ENCODE results near the gene RBM11.
"Not testable (repeated sequence)": the region's sequence is repeated elsewhere in the genome, so short reads cannot be mapped to it uniquely, and the experiment has no call there.

RBM11 gene

GRCh38 chr21:14215971-14216641, at the start of gene RBM11:
RBM11 (plus strand) TSS chr21:14216157; CDS start chr21:14216187, 30 bp downstream.
- no peak for FAIRE-seq

- FAIRE-seq, result not testable (repeated sequence)
Observed at GRCh38 chr21:14166463-14167223, 49.3 kb upstream of the RBM11 start.

GRCh38 chr21:14206222-14206621, 9.7 kb upstream of the RBM11 start:
- no peak for FAIRE-seq

GRCh38 chr21:14210738-14211137, 5.2 kb upstream of the RBM11 start, which contains the start of gene LIPI:
LIPI (minus strand) TSS chr21:14210955; CDS start chr21:14210845, 110 bp downstream.
- FAIRE-seq, result no peak

- FAIRE-seq, result no peak
Observed at GRCh38 chr21:14213164-14213563, 2.8 kb upstream of the RBM11 start.

GRCh38 chr21:14223365-14223764, 7.4 kb downstream of the RBM11 start:
- no peak for FAIRE-seq

- no peak for FAIRE-seq
Observed at GRCh38 chr21:14229399-14229798, 13.4 kb downstream of the RBM11 start.

GRCh38 chr21:14235101-14235500, 19.1 kb downstream of the RBM11 start:
- no peak for FAIRE-seq

- FAIRE-seq, result no peak
Observed at GRCh38 chr21:14236180-14236579, 20.2 kb downstream of the RBM11 start.

- no peak for FAIRE-seq
Observed at GRCh38 chr21:14239281-14239680, 23.3 kb downstream of the RBM11 start.

- FAIRE-seq, result no peak
Observed at GRCh38 chr21:14241297-14241696, 25.3 kb downstream of the RBM11 start.

- no peak for FAIRE-seq
Observed at GRCh38 chr21:14243461-14243860, 27.5 kb downstream of the RBM11 start.

- FAIRE-seq, result no peak
Observed at GRCh38 chr21:14243874-14244273, 27.9 kb downstream of the RBM11 start.

- FAIRE-seq, result no peak
Observed at GRCh38 chr21:14244911-14245310, 29.0 kb downstream of the RBM11 start.

GRCh38 chr21:14245711-14246110, 29.8 kb downstream of the RBM11 start:
- no peak for FAIRE-seq

- no peak for FAIRE-seq
Observed at GRCh38 chr21:14251336-14251735, 35.4 kb downstream of the RBM11 start.

GRCh38 chr21:14259747-14260146, 43.8 kb downstream of the RBM11 start:
- FAIRE-seq, result peak; percentile 85

GRCh38 chr21:14260174-14260764, 44.3 kb downstream of the RBM11 start:
- FAIRE-seq, result no peak

- FAIRE-seq, result no peak
Observed at GRCh38 chr21:14262039-14262438, 46.1 kb downstream of the RBM11 start.

GRCh38 chr21:14263879-14264278, 47.9 kb downstream of the RBM11 start:
- FAIRE-seq, result no peak

GRCh38 chr21:14265023-14265422, 49.1 kb downstream of the RBM11 start:
- FAIRE-seq, result no peak

GRCh38 chr21:14267076-14267475, 51.1 kb downstream of the RBM11 start:
- FAIRE-seq, result no peak

GRCh38 chr21:14270631-14271030, 54.7 kb downstream of the RBM11 start:
- no peak for FAIRE-seq

- no peak for FAIRE-seq
Observed at GRCh38 chr21:14271053-14271452, 55.1 kb downstream of the RBM11 start.

Measured in endometrium (tissue), 2 donors.